ENCODE measurements around the gene PAXIP1.

GRCh38 chr7:154911411-154911810 lies 91.5 kb downstream of the PAXIP1 start:
- TF ChIP-seq CTCF (IDR thresholded peaks at IDR 0.05), result no peak
- TF ChIP-seq POLR2A (IDR thresholded peaks at IDR 0.05), result no peak

All from esophagus squamous epithelium (tissue), 4 donors.